Measurements from ENCODE around the gene APRT.

- no peak for TF ChIP-seq CTCF (IDR thresholded peaks at IDR 0.05; ENCODE audit: low read length)
- no peak for TF ChIP-seq EZH2 (IDR thresholded peaks at IDR 0.05; ENCODE audit: borderline replicate concordance, low read length)
Measured at GRCh38 chr16:88850531-88851199, 38.9 kb upstream of the APRT start.

Data from OCI-LY1 (cell line).